Measurements from ENCODE around the gene NANOS3. TPM values are rescaled to one million over a fixed set of nuclear protein-coding genes. Genes with fewer than 3 reads are reported as not detected.

NANOS3 gene
- total RNA-seq, 1 donor from 2014 or later: not detected

- Mint-ChIP-seq H3K27ac (peak overlapping the region; percentile 18), H3K4me3 (peak overlapping the region; percentile 90), H3K27me3 (ENCODE audit: insufficient read depth, low read depth) (peaks cover 30% of the 10 kb centered on the region), H3K4me1 (peaks cover 30% of the 10 kb centered on the region), H3K36me3 (peaks cover 2% of the 10 kb centered on the region), H3K9me3 (no peaks in the 10 kb centered on the region)
- Histone ChIP-seq H3F3A (ENCODE audit: low read depth) (peaks cover 29% of the 10 kb centered on the region), H3K27ac (no peak overlapping the region), H3K4me3 (no peak overlapping the region), H3K27me3 (peaks cover 93% of the 10 kb centered on the region), H3K4me1 (peaks cover 4% of the 10 kb centered on the region), H3K4me2 (no peak overlapping the region), H3K36me3 (no peaks in the 10 kb centered on the region), H4K20me1 (ENCODE audit: low read depth) (peaks cover 5% of the 10 kb centered on the region), H3K79me2 (ENCODE audit: low read depth) (no peaks in the 10 kb centered on the region), H2AFZ (replicated peaks) (no peak overlapping the region), H3K9ac (no peak overlapping the region), H3K9me3 (ENCODE audit: low read depth) (no peaks in the 10 kb centered on the region)
- TF ChIP-seq EZH2phosphoT487 (IDR thresholded peaks at IDR 0.05) (no peak), EZH2 (IDR thresholded peaks at IDR 0.05) (no peak), CTCF (IDR thresholded peaks at IDR 0.05) (no peak)
- no peak for DNase-seq (ENCODE audit: low spot score)
Observed at GRCh38 chr19:13866463-13867046, 10.4 kb upstream of the NANOS3 start.

GRCh38 chr19:13868663-13869062 is 8.3 kb upstream of the NANOS3 start:
- Mint-ChIP-seq H3K4me3 (peak overlapping the region; percentile 24), H3K36me3 (peaks cover 2% of the 10 kb centered on the region), H3K27ac (peak overlapping the region; percentile 39), H3K27me3 (ENCODE audit: insufficient read depth, low read depth) (peaks cover 30% of the 10 kb centered on the region), H3K4me1 (peaks cover 22% of the 10 kb centered on the region), H3K9me3 (no peaks in the 10 kb centered on the region)
- TF ChIP-seq CTCF (IDR thresholded peaks at IDR 0.05) (no peak), EZH2 (IDR thresholded peaks at IDR 0.05) (no peak), EZH2phosphoT487 (IDR thresholded peaks at IDR 0.05) (no peak)
- peaks cover 100% of the 10 kb centered on the region for H3K27me3 ChIP-seq
- H3K9me3 ChIP-seq (ENCODE audit: low read depth): no peaks in the 10 kb centered on the region
- no peak overlapping the region for H2AFZ ChIP-seq (replicated peaks)
- no peaks in the 10 kb centered on the region for H3K36me3 ChIP-seq
- no peak overlapping the region for H3K27ac ChIP-seq
- H3K4me1 ChIP-seq: no peaks in the 10 kb centered on the region
- H3K79me2 ChIP-seq (ENCODE audit: low read depth): no peaks in the 10 kb centered on the region
- no peak overlapping the region for H3K4me2 ChIP-seq
- no peak overlapping the region for H3K9ac ChIP-seq
- peaks cover 6% of the 10 kb centered on the region for H4K20me1 ChIP-seq (ENCODE audit: low read depth)
- no peak overlapping the region for H3K4me3 ChIP-seq
- peaks cover 24% of the 10 kb centered on the region for H3F3A ChIP-seq (ENCODE audit: low read depth)
- no peak for DNase-seq (ENCODE audit: low spot score)

- peaks cover 26% of the 10 kb centered on the region for H3K27me3 Mint-ChIP-seq (ENCODE audit: insufficient read depth, low read depth)
- no peaks in the 10 kb centered on the region for H3K9me3 Mint-ChIP-seq
Observed at GRCh38 chr19:13869281-13869680, 7.7 kb upstream of the NANOS3 start.

More at GRCh38 chr19:13869281-13869680, 7.7 kb upstream of the NANOS3 start:
- Mint-ChIP-seq H3K4me3 (no peak overlapping the region), H3K4me1 (peaks cover 20% of the 10 kb centered on the region), H3K27ac (no peak overlapping the region), H3K36me3 (peaks cover 2% of the 10 kb centered on the region)
- H3K27me3 ChIP-seq: peaks cover 100% of the 10 kb centered on the region
- TF ChIP-seq CTCF (IDR thresholded peaks at IDR 0.05): no peak
- no peak for TF ChIP-seq EZH2 (IDR thresholded peaks at IDR 0.05)
- no peak for TF ChIP-seq EZH2phosphoT487 (IDR thresholded peaks at IDR 0.05)
- no peak for DNase-seq (ENCODE audit: low spot score)
- no peak overlapping the region for H3K27ac ChIP-seq
- no peaks in the 10 kb centered on the region for H3K36me3 ChIP-seq
- peaks cover 3% of the 10 kb centered on the region for H4K20me1 ChIP-seq (ENCODE audit: low read depth)
- peaks cover 22% of the 10 kb centered on the region for H3F3A ChIP-seq (ENCODE audit: low read depth)
- no peaks in the 10 kb centered on the region for H3K4me1 ChIP-seq
- no peak overlapping the region for H3K4me2 ChIP-seq
- no peak overlapping the region for H3K4me3 ChIP-seq
- H2AFZ ChIP-seq (replicated peaks): no peak overlapping the region
- H3K9ac ChIP-seq: no peak overlapping the region
- H3K9me3 ChIP-seq (ENCODE audit: low read depth): no peaks in the 10 kb centered on the region
- no peaks in the 10 kb centered on the region for H3K79me2 ChIP-seq (ENCODE audit: low read depth)

Measured in neural progenitor cell (in vitro differentiated cells).